ENCODE measurements around the gene FBXO24. TPM values are rescaled to one million over a fixed set of nuclear protein-coding genes. Genes with fewer than 3 reads are reported as not detected.
A peak's percentile ranks its signal among the peaks of the same experiment; 100 is the strongest.

Gene FBXO24
- total and polyA plus RNA-seq, 2 of the 4 experiments (the other 2 are of a cell fraction), result 0.43 to 0.54 TPM

DNA sequence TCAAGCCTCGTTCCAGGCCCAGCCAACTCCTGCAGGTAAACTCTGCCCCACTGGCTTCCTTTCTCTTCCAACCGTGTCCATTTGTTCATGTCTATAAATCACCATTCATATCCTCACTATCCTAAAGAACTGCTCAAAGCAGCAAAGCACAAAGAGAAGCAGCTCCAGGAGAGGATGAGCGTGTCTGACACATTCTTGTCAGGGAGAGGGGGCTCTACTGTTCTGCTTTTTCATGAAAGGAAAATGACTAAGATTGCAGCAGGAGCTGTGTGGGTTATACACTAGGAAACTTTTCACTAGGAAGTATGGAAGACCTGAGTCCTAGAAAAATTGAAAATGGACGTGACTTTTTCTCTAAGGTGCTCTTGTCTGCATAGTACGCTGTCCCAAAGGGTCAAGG, 30.4 kb upstream of the FBXO24 start:
- Histone ChIP-seq H3K36me3 (ENCODE audit: control insufficient read depth, insufficient read depth, low read length) (peaks cover 12% of the 10 kb centered on the region; the same call in 1 of the 2 replicates), H3K9ac (ENCODE audit: low read depth, low read length) (no peak overlapping the region), H3K23ac (ENCODE audit: low read depth, low read length) (no peak overlapping the region), H3K9me3 (ENCODE audit: control insufficient read depth, insufficient read depth, low read length) (no peaks in the 10 kb centered on the region), H2AFZ (replicated peaks; ENCODE audit: low read length, poor library complexity) (no peak overlapping the region), H3K56ac (ENCODE audit: extremely low read depth, insufficient read depth, low read length) (no peak overlapping the region), H2BK15ac (ENCODE audit: low read depth, low read length) (no peak overlapping the region), H3K9me1 (ENCODE audit: insufficient read depth, low read length) (no peaks in the 10 kb centered on the region), H4K91ac (ENCODE audit: insufficient read depth, low read depth, low read length) (no peak overlapping the region), H3K4ac (ENCODE audit: low read depth, low read length) (no peak overlapping the region), H3K14ac (replicated peaks; ENCODE audit: low read depth, low read length) (no peak overlapping the region), H3K4me3 (ENCODE audit: insufficient read depth, low read depth, low read length) (no peak overlapping the region), H2AK9ac (replicated peaks; ENCODE audit: low read depth, low read length, poor library complexity) (peak overlapping the region; percentile 57), H3K27me3 (ENCODE audit: control insufficient read depth, insufficient read depth, low read length) (no peaks in the 10 kb centered on the region), H4K20me1 (ENCODE audit: insufficient read depth, low read length) (no peaks in the 10 kb centered on the region), H3K18ac (ENCODE audit: low read depth, low read length) (no peak overlapping the region), H4K5ac (ENCODE audit: low read depth, low read length) (no peak overlapping the region), H3K4me2 (ENCODE audit: low read depth, low read length) (no peak overlapping the region), H2BK20ac (ENCODE audit: low read depth, low read length) (no peak overlapping the region), H2BK120ac (ENCODE audit: low read depth, low read length) (no peak overlapping the region), H2BK5ac (ENCODE audit: low read depth, low read length, poor library complexity, severe bottlenecking) (no peak overlapping the region), H3K4me1 (ENCODE audit: control insufficient read depth, insufficient read depth, low read length) (peaks cover 2% of the 10 kb centered on the region; the same call in 1 of the 2 replicates), H2AK5ac (ENCODE audit: low read depth, low read length) (no peak overlapping the region), H3K79me1 (ENCODE audit: low read depth in 1 of 2, low read length in 2 of 2) (no peaks in the 10 kb centered on the region), H4K8ac (ENCODE audit: low read depth in 2 of 2, low read length in 2 of 2) (no peak overlapping the region), H3K27ac (ENCODE audit: insufficient read depth, low read length) (no peak overlapping the region)
- BruUV-seq (replicated peaks), result no TSS peak
- in situ Hi-C loops (cut with MboI; ENCODE audit: low sequenced_read_pairs) (no loop called here), intact Hi-C loops (cut with micrococcal nuclease) (no loop called here), dilution Hi-C loops (cut with HindIII; ENCODE audit: low sequenced_read_pairs, unreplicated experiment) (no loop called here)
- TF ChIP-seq FOS (IDR thresholded peaks at IDR 0.05; ENCODE audit: low read depth, low read length) (no peak), MAZ (IDR thresholded peaks at IDR 0.05; ENCODE audit: borderline replicate concordance, low read depth, low read length) (no peak), SMC3 (IDR thresholded peaks at IDR 0.05; ENCODE audit: low read depth, low read length) (no peak), ELK1 (IDR thresholded peaks at IDR 0.05; ENCODE audit: borderline replicate concordance, low read depth, low read length) (no peak), CTCF (conservative IDR thresholded peaks at IDR 0.05; ENCODE audit: low read depth, low read length) (no peak), MAFK (IDR thresholded peaks at IDR 0.05; ENCODE audit: low read depth, low read length) (no peak), RFX5 (IDR thresholded peaks at IDR 0.05; ENCODE audit: low read depth, low read length) (no peak), RAD21 (IDR thresholded peaks at IDR 0.05; ENCODE audit: low read length) (no peak)
- DNase-seq (no peak), ATAC-seq (ENCODE audit: low read depth) (no peak)
- ChIA-PET CTCF (no interaction called here), POLR2A (ENCODE audit: unreplicated experiment) (no interaction called here)
- whole genome bisulfite sequencing, 2 experiments (ENCODE audit: extremely low coverage in 2 of 2, insufficient read length in 1 of 2), result no CpG with 5 or more reads among the region's 5 CpGs

All from IMR-90 (cell line).